KOPT-K1 (cell line): ENCODE data around the gene ZNF337.
"Not testable (repeated sequence)": the region's sequence is repeated elsewhere in the genome, so short reads cannot be mapped to it uniquely, and the experiment has no call there.

Source experiments
- H3K27ac ChIP-seq: fragments of 200-600 bp; sonication (generic); 2 replicates; pipeline ENCODE4 v1.5.1; 2016; ENCODE audit warnings: antibody characterized with exemption, mild to moderate bottlenecking, low read depth, low read length; ENCODE audit not compliant: poor library complexity, severe bottlenecking
- H3K36me3 ChIP-seq: fragments of 200-600 bp; sonication (generic); 2 replicates; pipeline ENCODE4 v1.5.1; 2017; ENCODE audit warnings: antibody characterized with exemption, mild to moderate bottlenecking, low read length, moderate library complexity; ENCODE audit not compliant: insufficient read depth
- H3K9me3 ChIP-seq: fragments of 200-600 bp; sonication (generic); 2 replicates; pipeline ENCODE4 v1.5.1; 2017; ENCODE audit warnings: antibody characterized with exemption, low read length, mild to moderate bottlenecking; ENCODE audit not compliant: insufficient read depth, poor library complexity, severe bottlenecking

ZNF337 gene

GRCh38 chr20:25675161-25675560, 21.5 kb downstream of the ZNF337 start:
- Histone ChIP-seq H3K36me3 (peaks cover 78% of the 10 kb centered on the region), H3K27ac (no peak overlapping the region)

DNA sequence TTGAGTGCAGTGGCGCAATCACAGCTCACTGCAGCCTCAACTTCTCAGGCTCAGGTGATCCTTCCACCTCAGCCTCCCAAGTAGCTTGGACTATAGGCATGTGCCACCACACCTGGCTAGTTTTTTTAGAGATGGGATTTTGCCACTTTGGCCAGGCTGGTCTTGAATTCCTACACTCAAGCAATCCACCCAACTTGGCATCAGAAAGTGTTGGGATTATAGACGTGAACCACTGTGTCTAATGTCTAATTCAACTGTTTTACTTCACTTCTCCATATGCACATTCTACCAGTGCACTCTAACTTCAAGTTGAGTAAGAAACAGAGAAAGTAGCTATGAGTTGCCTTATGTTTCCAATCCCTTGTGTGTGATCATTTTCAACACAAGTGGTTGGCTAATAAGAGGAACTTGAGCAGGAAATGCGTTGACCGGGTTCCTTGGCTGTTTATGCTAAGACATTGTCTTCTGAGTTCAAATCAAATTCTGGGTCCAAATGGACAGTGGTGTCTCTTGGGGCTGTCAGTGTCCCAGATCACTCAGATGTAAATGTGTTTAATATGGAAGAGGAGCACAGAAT, 23.9 kb downstream of the ZNF337 start:
- Histone ChIP-seq H3K27ac (no peak overlapping the region), H3K9me3 (no peaks in the 10 kb centered on the region), H3K36me3 (peaks cover 54% of the 10 kb centered on the region)

More at GRCh38 chr20:25675161-25675560, 21.5 kb downstream of the ZNF337 start:
- no peaks in the 10 kb centered on the region for H3K9me3 ChIP-seq

DNA sequence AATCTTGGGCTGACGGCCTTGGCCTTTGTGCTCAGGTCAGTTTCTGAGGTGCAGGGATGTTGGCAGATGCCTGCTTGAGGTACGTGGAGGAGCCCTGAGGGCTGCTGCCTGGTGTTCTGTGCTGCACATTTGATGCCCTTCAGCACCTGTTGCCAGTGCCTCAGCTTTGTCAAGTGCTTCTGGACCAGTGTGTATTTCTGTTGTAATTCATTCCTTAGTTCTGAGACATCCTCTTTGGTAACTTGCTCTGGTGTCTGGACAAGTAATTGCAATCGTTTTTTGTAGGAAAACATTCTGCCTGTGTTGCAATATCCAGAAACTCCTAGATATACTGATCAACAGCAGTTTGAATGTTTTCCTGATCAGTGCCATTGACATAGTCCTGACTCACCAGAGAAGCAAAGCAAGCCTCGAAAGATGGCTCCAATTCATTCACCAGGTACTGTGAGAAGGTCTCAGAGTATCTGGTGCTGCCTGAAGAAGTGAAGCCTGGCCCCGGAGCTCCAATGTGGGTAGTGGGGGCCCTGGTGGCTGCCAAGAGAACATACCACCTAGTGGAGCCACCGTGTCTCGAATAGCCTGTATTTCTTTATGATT, 26.7 kb downstream of the ZNF337 start:
- Histone ChIP-seq H3K27ac (no peak overlapping the region), H3K36me3 (peaks cover 26% of the 10 kb centered on the region), H3K9me3 (no peaks in the 10 kb centered on the region)

DNA sequence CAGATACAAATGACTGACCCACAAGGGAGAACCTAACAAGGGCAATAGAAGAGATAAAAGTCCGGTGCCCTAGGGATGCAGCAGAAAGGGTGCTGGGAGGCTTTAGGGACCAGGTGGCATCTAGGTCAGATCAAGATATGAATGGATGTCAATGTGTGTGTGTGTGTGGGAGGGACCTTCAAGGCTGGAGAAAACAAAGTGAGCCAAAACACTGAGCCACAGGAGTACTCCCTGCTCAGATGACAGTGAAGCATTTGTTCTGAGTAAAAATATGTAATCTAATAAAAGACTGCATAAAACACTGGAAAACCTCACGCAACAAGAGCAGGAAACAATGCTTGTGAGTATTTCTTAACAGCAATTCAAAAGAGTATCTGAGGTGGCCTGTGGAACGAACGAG, 28.2 kb downstream of the ZNF337 start:
- Histone ChIP-seq H3K36me3 (peaks cover 11% of the 10 kb centered on the region), H3K9me3 (no peaks in the 10 kb centered on the region), H3K27ac (no peak overlapping the region)

- H3K36me3 ChIP-seq, result no peaks in the 10 kb centered on the region
Observed at GRCh38 chr20:25659999-25660398, 36.7 kb downstream of the ZNF337 start.

GRCh38 chr20:25654487-25654886, 42.2 kb downstream of the ZNF337 start:
- no peak overlapping the region for H3K27ac ChIP-seq
- H3K36me3 ChIP-seq, result no peaks in the 10 kb centered on the region
- no peaks in the 10 kb centered on the region for H3K9me3 ChIP-seq

More at GRCh38 chr20:25659999-25660398, 36.7 kb downstream of the ZNF337 start:
- Histone ChIP-seq H3K27ac (no peak overlapping the region), H3K9me3 (no peaks in the 10 kb centered on the region)

DNA sequence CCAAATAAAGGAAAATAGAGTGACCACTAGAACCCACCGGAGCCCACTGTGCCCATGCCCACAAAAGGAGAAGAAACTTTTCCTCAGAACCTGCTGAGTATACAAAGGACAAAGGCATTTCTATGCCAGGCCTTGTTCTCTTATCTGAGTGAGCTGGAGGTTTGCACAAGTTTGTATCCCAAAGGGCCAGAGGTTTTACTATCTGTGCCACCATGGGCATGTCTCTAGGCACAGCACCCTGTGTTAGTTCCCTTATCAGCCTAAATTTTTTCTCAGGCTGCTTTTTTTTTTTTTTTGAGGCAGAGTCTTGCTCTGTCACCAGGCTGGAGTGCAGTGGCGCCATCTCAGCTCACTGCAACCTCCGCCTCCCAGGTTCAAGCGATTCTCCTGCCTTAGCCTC, 43.8 kb downstream of the ZNF337 start:
- H3K9me3 ChIP-seq, H3K36me3 ChIP-seq, H3K27ac ChIP-seq: not testable (repeated sequence)

- H3K9me3 ChIP-seq, result peaks cover 14% of the 10 kb centered on the region
Observed at GRCh38 chr20:25644814-25645213, 51.8 kb downstream of the ZNF337 start.

DNA sequence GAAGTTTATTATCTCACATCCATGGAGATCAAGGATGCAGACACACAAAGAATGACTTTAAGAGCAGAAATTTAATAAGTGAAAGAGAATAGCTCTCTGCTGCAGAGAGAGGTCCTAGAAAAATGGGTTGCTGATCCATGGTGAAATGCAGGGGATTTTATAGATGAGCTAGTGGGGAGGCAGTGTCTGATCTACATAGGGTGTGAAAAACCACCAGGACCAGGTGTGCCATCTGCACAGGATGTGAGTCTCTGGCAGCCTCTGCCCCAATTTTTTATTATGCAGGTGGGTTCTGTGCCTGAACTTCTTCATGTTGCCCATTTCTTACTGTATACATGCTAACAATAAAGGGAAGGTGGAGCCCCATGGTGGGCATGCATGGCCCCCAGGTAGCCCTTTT, 52.9 kb downstream of the ZNF337 start:
- H3K36me3 ChIP-seq, result peaks cover 6% of the 10 kb centered on the region; the same call in 1 of the 2 replicates
- H3K27ac ChIP-seq, result no peak overlapping the region
- peaks cover 14% of the 10 kb centered on the region for H3K9me3 ChIP-seq

More at GRCh38 chr20:25644814-25645213, 51.8 kb downstream of the ZNF337 start:
- peaks cover 6% of the 10 kb centered on the region; the same call in 1 of the 2 replicates for H3K36me3 ChIP-seq
- H3K27ac ChIP-seq, result no peak overlapping the region

DNA sequence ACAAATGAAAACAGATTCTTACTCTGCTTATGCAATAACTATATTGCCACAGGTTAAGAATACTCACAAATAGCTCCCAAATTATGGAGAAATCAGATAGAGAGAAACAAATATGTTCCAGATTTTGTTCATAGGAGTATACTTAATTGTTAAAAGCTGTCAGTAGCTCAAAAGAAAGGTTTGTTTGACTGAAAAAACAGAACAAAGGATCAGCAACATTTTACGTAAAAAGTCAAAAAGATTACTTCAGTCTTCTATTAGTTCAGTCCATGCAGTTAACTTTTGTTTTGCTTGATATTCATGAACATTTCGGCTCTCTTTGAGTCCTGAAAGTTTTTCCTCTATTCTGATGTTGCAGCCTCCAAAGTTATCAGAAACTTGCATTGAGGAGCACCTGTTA, 59.4 kb downstream of the ZNF337 start:
- peaks cover 50% of the 10 kb centered on the region for H3K9me3 ChIP-seq

DNA sequence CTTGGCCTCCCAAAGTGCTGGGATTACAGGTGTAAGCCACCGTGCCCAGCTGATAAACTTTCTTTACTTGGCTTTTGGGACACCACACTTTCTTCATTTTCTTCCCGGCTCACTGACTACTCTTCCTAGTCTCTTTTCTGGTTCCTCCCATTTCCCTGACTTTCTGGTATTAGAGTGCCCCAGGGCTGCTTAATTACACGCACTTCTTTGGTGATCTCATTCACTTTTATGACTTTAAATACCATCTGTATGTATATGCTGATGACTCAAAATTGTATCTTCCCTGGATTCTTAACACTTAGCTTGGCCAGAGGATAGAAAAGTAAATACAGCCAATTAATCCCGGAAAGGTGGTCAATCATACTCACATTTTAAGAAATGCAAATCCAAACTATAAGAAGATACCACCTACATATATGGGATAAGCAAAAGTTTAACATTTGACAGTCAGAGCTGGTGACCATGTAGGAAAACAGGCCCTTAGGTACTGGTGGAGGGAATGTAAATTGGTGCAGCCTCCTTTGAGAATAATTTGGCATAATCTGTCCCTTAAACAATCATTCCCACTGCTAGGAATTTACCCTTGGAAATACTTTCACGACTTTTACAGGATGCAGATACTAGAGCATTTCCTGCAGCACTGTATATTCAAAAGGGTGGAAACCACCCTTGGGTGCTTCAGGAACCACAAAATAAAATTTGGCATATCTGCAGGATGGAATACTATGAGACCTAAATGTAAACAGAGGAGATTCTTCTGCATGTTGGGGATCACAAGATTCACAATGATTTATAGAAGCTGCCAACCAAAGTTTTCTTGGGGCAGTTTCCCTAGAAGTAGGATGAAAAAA, 63.5 kb downstream of the ZNF337 start:
- H3K27ac ChIP-seq, result no peak overlapping the region
- H3K36me3 ChIP-seq, result peaks cover 33% of the 10 kb centered on the region
- peaks cover 51% of the 10 kb centered on the region for H3K9me3 ChIP-seq

More for the DNA sequence above, 59.4 kb downstream of the ZNF337 start:
- peaks cover 33% of the 10 kb centered on the region for H3K36me3 ChIP-seq
- no peak overlapping the region for H3K27ac ChIP-seq

DNA sequence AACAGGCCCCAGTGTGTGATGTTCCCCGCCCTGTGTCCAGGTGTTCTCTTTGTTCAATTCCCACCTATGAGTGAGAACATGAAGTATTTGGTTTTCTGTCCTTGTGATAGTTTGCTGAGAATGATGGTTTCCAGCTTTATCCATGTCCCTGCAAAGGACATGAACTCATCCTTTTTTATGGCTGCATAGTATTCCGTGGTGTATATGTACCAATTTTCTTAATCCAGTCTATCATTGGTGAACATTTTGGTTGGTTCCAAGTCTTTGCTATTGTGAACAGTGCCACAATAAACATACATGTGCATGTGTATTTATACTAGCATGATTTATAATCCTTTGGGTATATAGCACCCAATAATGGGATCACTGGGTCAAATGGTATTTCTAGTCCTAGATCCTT, 66.0 kb downstream of the ZNF337 start:
- peaks cover 29% of the 10 kb centered on the region for H3K9me3 ChIP-seq

GRCh38 chr20:25629816-25630499, 66.7 kb downstream of the ZNF337 start:
- Histone ChIP-seq H3K9me3 (peaks cover 22% of the 10 kb centered on the region), H3K27ac (no peak overlapping the region)

More for the DNA sequence above, 66.0 kb downstream of the ZNF337 start:
- H3K36me3 ChIP-seq, result peaks cover 13% of the 10 kb centered on the region
- H3K27ac ChIP-seq, result not testable (repeated sequence)

DNA sequence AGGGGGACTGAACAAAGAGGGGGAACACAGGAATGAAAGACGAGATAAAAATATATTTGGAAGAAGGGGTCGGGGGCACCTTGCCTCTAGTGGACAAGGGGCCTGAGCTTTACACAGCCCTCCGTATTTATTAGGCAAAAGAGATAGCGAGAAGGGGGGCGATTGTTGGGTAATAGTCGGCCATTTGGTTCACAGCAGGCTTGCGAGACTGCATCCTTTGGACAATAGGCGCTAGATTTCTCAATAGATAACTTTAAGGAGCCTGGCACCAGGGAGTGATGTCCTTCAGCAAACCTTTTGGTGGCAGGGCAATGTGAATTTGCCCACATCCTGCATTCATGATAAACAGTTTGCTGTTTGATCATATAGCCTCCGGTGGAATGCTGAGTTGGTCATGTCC, 69.9 kb downstream of the ZNF337 start:
- Histone ChIP-seq H3K9me3 (peaks cover 8% of the 10 kb centered on the region), H3K27ac (no peak overlapping the region), H3K36me3 (no peaks in the 10 kb centered on the region)

More at GRCh38 chr20:25629816-25630499, 66.7 kb downstream of the ZNF337 start:
- peaks cover 6% of the 10 kb centered on the region for H3K36me3 ChIP-seq

DNA sequence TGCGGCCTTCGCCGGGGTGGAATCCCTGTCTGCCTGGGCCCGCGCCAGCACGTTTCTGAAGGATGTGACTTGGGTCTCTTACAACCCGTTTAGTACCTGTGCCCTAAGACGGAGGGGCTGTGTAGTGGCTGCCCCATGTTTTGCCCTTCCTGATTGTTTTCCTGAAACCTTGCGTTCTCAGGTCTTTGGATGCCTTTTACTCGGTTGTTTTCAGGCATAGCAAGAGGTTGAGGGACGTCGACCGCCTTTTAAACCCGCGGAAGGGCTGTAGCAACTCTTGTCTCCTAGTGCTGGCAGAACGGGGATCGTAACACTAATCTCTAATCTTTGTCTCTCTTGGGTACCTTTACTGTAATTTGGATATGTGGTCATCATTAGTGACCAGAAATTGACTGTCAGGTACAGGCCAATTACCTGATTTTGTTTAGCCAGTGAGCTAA, 72.1 kb downstream of the ZNF337 start:
- Histone ChIP-seq H3K36me3 (peaks cover 11% of the 10 kb centered on the region), H3K9me3 (peaks cover 8% of the 10 kb centered on the region), H3K27ac (peak overlapping the region; percentile 79)
